ENCODE results near the gene ARL16. TPM values are rescaled to one million over a fixed set of nuclear protein-coding genes. Genes with fewer than 3 reads are reported as not detected.
A peak's percentile ranks its signal among the peaks of the same experiment; 100 is the strongest.

The ARL16 gene
- total and polyA plus RNA-seq, 10 donors, result 22.5 to 93.5 (median 31.9) TPM

DNA sequence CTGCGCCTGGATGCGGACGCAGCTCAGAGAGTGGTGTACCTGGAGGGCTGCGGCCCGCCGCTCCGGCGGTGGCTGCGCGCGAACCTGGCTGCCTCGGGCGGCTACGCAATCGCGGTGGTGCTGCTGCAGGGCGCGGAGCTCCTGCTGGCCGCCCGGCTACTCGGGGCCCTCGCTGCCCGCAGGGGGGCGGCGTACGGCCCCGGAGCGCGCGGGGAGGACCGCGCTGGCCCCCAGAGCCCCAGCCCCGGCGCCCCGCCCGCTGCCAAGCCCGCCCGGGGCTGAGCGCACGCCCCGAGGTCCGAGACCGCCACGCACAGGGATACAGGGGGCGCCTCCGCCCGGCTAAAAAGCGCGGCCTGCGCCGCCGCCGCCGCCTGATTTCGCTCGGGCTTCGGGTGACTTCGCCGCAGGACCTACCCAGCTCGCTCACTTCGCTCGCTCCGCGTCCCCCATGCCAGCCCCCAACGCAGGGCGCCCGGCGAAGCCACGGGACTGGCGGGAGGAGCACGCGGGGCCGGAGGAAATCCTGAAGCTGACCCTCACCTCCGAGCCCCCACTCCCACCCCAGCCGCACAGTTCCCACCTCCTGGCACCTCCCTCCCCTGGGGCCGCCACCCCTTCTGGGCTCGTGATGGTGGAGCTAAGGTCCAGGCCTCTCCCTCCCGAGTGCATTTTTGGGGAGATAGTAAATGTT is 35.4 kb downstream of the ARL16 start:
- Histone ChIP-seq H3K9me3 (peaks cover 0 to 11% (median 0%) of the 10 kb centered on the region in 8 donors), H3K27me3 (replicated peaks in 1 of 7) (peaks cover 0 to 62% (median 36%) of the 10 kb centered on the region in 7 donors), H3K27ac (no peak overlapping the region), H3K4me1 (peaks cover 0 to 11% (median 2%) of the 10 kb centered on the region in 6 donors), H3K4me3 (peak overlapping the region in 1 of 8 donors; percentile 3), H3K36me3 (no peaks in the 10 kb centered on the region)
- no peak for TF ChIP-seq POLR2A (IDR thresholded peaks at IDR 0.05)
- TF ChIP-seq POLR2AphosphoS5 (IDR thresholded peaks at IDR 0.05), result no peak
- TF ChIP-seq, protein P1, sequence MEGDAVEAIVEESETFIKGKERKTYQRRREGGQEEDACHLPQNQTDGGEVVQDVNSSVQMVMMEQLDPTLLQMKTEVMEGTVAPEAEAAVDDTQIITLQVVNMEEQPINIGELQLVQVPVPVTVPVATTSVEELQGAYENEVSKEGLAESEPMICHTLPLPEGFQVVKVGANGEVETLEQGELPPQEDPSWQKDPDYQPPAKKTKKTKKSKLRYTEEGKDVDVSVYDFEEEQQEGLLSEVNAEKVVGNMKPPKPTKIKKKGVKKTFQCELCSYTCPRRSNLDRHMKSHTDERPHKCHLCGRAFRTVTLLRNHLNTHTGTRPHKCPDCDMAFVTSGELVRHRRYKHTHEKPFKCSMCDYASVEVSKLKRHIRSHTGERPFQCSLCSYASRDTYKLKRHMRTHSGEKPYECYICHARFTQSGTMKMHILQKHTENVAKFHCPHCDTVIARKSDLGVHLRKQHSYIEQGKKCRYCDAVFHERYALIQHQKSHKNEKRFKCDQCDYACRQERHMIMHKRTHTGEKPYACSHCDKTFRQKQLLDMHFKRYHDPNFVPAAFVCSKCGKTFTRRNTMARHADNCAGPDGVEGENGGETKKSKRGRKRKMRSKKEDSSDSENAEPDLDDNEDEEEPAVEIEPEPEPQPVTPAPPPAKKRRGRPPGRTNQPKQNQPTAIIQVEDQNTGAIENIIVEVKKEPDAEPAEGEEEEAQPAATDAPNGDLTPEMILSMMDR (IDR thresholded peaks at IDR 0.05 in 8 of 11, conservative IDR thresholded peaks at IDR 0.05 in 3 of 11), result no peak
- 14 to 47% (median 19%) methylated on average over 8 to 78 of the region's 78 CpGs for WGBS, 5 donors
- intact Hi-C loops (cut with DNase I; ENCODE audit: low total_unique reads), result no loop called here
- no peak for DNase-seq

DNA sequence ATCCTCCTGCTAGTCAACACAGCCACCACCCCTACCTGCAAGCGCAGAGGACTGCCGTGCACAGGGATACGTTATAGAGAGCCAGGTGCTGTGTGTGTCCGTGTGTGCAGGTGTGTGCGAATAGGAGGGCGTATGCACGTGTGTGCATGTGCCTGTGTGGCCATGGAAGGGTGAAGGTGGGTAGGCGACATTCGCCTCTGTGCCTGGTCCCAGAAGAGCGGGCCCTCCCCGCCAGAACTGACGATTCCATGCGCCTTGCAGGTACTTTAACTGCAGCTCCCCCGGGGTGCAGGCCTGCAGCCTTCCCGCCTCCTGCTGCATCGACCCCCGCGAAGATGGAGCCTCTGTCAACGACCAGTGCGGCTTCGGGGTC is 36.0 kb downstream of the ARL16 start:
- TF ChIP-seq POLR2AphosphoS5 (IDR thresholded peaks at IDR 0.05) (no peak), POLR2A (IDR thresholded peaks at IDR 0.05) (no peak)
- TF ChIP-seq, protein P1 (IDR thresholded peaks at IDR 0.05 in 8 of 11, conservative IDR thresholded peaks at IDR 0.05 in 3 of 11), result no peak
- Histone ChIP-seq H3K4me3 (no peak overlapping the region), H3K9me3 (peaks cover 0 to 11% (median 0%) of the 10 kb centered on the region in 8 donors), H3K36me3 (no peaks in the 10 kb centered on the region), H3K27me3 (replicated peaks in 1 of 7) (peaks cover 0 to 56% (median 36%) of the 10 kb centered on the region in 7 donors), H3K4me1 (peaks cover 0 to 6% (median 0%) of the 10 kb centered on the region in 6 donors), H3K27ac (no peak overlapping the region)
- intact Hi-C loops (cut with DNase I; ENCODE audit: low total_unique reads), result no loop called here
- 47 to 75% (median 52%) methylated on average over 14 to 21 of the region's 21 CpGs for WGBS, 5 donors
- no peak for DNase-seq

DNA sequence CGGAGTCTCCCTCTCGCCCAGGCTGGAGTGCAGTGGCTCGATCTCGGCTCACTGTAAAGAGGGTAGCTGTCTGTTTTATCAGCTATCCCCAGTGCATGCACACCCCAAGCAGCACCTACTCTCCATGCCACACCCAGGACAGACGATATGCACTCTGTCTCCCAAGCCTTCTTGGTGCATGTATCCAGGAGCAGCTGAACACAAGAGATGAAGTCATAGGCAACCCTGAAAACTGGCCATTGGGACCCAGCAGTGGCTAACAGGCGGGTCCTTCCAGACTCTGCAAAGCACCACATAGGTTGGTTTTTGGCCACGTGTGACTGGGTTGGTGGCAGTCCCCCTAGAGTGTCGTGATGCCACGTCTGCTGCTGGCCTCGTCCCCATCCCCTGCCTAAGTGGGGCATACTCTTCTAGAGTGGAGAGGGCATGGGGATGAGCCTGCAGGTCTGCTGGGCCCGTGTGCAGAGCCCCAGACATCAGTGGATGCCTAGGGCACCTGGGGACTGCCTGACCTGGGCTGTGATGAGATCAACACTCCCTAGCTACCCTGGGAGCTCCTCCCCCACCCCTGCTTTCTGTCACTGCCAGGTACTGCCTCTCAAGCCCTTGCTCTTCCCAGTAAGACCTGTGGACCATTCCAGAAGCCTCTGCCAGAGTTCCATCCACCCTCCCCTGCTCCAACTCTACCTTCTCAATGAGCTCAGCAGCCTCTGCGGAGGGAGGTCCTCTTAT is 36.6 kb downstream of the ARL16 start:
- no peak overlapping the region for H3K4me3 ChIP-seq
- H3K27me3 ChIP-seq (replicated peaks in 1 of 7), result peaks cover 0 to 52% (median 36%) of the 10 kb centered on the region in 7 donors
- H3K27ac ChIP-seq, result no peak overlapping the region
- peaks cover 0 to 11% (median 0%) of the 10 kb centered on the region in 8 donors for H3K9me3 ChIP-seq
- TF ChIP-seq POLR2A (IDR thresholded peaks at IDR 0.05) (no peak), POLR2AphosphoS5 (IDR thresholded peaks at IDR 0.05) (no peak)
- TF ChIP-seq, protein P1 (IDR thresholded peaks at IDR 0.05 in 8 of 11, conservative IDR thresholded peaks at IDR 0.05 in 3 of 11), result no peak
- peaks cover 0 to 4% (median 0%) of the 10 kb centered on the region in 6 donors for H3K4me1 ChIP-seq
- 74 to 89% (median 79%) methylated on average over 12 of the region's 12 CpGs for WGBS, 5 donors
- intact Hi-C loops (cut with DNase I; ENCODE audit: low total_unique reads), result no loop called here
- no peak for DNase-seq
- no peaks in the 10 kb centered on the region for H3K36me3 ChIP-seq

Data from spleen (tissue), 11 donors.